Ovary (tissue), 9 donors: Measurements from ENCODE around the gene HMG20B. TPM values are rescaled to one million over a fixed set of nuclear protein-coding genes. Genes with fewer than 3 reads are reported as not detected.

ENCODE experiments used
- DNase-seq, 5 donors: peaks; one replicate each; pipeline ENCODE4 v3.0.0-alpha.2; 2019 to 2020
- H3K27ac ChIP-seq, 2 donors: fragments of 200-600 bp; one replicate each; pipeline versions ENCODE4 v1.5.1 to v1.8.0; 2019 to 2022
- H3K27me3 ChIP-seq: fragments of 200-600 bp; one replicate; pipeline ENCODE4 v1.8.0; 2022
- H3K36me3 ChIP-seq: fragments of 200-600 bp; sonication (generic); one replicate; pipeline ENCODE4 v1.5.1; 2019
- H3K4me1 ChIP-seq: one replicate; pipeline ENCODE4 v1.8.1; 2013; ENCODE audit warnings: mild to moderate bottlenecking, moderate library complexity; ENCODE audit not compliant: insufficient read depth
- H3K4me3 ChIP-seq: fragments of 200-600 bp; sonication (generic); one replicate; pipeline ENCODE4 v1.5.1; 2017
- H3K9me3 ChIP-seq, 2 donors: fragments of 200-600 bp in 1 of 2; sonication (generic) in 1 of 2; one replicate each; pipeline versions ENCODE4 v1.5.1 to v1.8.1; 2013 to 2019; ENCODE audit warnings: mild to moderate bottlenecking in 1 of 2, moderate library complexity in 1 of 2
- EP300 ChIP-seq: sonication (generic); formaldehyde crosslinking; IDR thresholded peaks from one replicate; pipeline ENCODE4 v1.6.1; 2017; ENCODE audit warnings: antibody characterized with exemption
- POLR2A ChIP-seq: fragments of 450-650 bp; IDR thresholded peaks from one replicate; pipeline ENCODE4 v1.6.1; 2017; ENCODE audit warnings: antibody characterized with exemption, mild to moderate bottlenecking, moderate library complexity
- WGBS, 3 donors: extraction: QIAGEN DNeasy Blood & Tissue Kit in 1 of 3; methylation state at CpG; one replicate each; pipeline versions ENCODE4 v1.1.5 to v1.1.7; 2013 to 2017; 5-methylcytosine and 5-hydroxymethylcytosine counted together
- intact Hi-C, 4 donors: fragments of 100-400 bp; cut with DNase I; formaldehyde crosslinking; loops; one replicate each; pipeline versions ENCODE4 v1.11.0 to v1.15.1; 2022 to 2023
- polyA plus RNA-seq, 2 donors: library from polyadenylated mRNA; stranded (reverse); fragments of 200-250 nt in 1 of 2; fragments of 350-450 nt in 1 of 2; fragmentation: Illumina TruSeq in 1 of 2; extraction: RNeasy Lipid Tissue Mini Kit (QIAGEN cat#74804) in 1 of 2; gene quantifications; one replicate each; pipeline ENCODE4 v1.2.3, GENCODE V29; 2013 to 2014
- total RNA-seq, 7 donors: library from RNA; depleted of rRNA in 2 of 7; stranded (reverse); fragments of >200 nt in 2 of 7; fragmentation: NEBNext Ultra II Directional in 3 of 7; extraction: Animal tissue kit (Norgen Biotek cat#: 25700) in 3 of 7; gene quantifications; one replicate each; pipeline versions ENCODE4 v1.1.0 to v1.2.4, GENCODE V29; 2016 to 2023
- TF ChIP-seq, protein P1 (sequence below), 3 donors: fragments of 450-650 bp in 2 of 3; fragments of 200-600 bp in 1 of 3; IDR thresholded peaks; one replicate each; pipeline versions ENCODE4 v1.5.1 to v1.8.0; 2016 to 2022; ENCODE audit warnings: antibody characterized with exemption in 3 of 3, mild to moderate bottlenecking in 1 of 3
- donor health status: DM: no; HTN: no; CAD: no; lungs with moderate emphysema.
- donor health status: DM: no; HTN: no; CAD: no.
- donor health status: Bipolar disorder and iron deficiency.
- donor health status: DM: yes; HTN: yes; CAD: no.
- donor health status: DM: no; HTN: no; CAD: no.
- donor health status: DM: yes; HTN: yes; CAD: no.

Gene HMG20B
- total and polyA plus RNA-seq, 9 donors, result 33.2 to 109 (median 60.3) TPM

GRCh38 chr19:3615524-3616135, 42.9 kb downstream of the HMG20B start:
- H3K9me3 ChIP-seq, result no peaks in the 10 kb centered on the region
- H3K27ac ChIP-seq, result no peak overlapping the region
- H3K27me3 ChIP-seq, result no peaks in the 10 kb centered on the region
- H3K4me3 ChIP-seq, result no peak overlapping the region
- no peak for TF ChIP-seq EP300
- WGBS, 3 donors, result 88 to 90% (median 88%) methylated on average over 24 to 26 of the region's 26 CpGs
- H3K36me3 ChIP-seq, result no peaks in the 10 kb centered on the region
- peaks cover 1% of the 10 kb centered on the region for H3K4me1 ChIP-seq
- no peak for DNase-seq
- intact Hi-C loops, result loop anchor here in 3 of 4 donors (5.0 to 10.0 kb wide), 5 partner anchors 68 to 313 kb away; no protein-coding TSS in a partner anchor

DNA sequence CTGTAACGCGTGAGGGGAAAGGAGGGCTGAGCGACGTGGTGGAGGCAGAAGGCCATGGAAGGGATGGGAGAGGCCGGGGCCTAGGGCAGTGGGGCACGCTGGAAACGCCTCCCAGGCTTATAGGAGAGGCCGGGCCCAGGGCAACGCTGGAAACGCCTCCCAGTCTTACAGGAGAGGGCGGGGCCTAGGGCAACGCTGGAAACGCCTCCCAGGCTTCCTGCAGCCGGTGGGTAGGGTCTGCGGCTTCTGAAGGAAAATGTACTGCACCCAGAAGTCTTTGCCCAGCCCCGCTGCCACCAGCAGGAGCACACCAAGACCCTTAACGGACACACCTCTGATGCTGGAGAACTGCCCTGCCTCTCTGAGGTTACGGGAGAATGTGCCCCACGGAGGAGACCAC, 44.7 kb downstream of the HMG20B start:
- Histone ChIP-seq H3K4me3 (no peak overlapping the region), H3K27ac (no peak overlapping the region), H3K9me3 (no peaks in the 10 kb centered on the region), H3K36me3 (no peaks in the 10 kb centered on the region), H3K4me1 (peaks cover 1% of the 10 kb centered on the region), H3K27me3 (no peaks in the 10 kb centered on the region)
- DNase-seq, result peak in 1 of 5 donors; percentile 32
- TF ChIP-seq EP300, result no peak
- TF ChIP-seq POLR2A, result no peak
- TF ChIP-seq, protein P1, sequence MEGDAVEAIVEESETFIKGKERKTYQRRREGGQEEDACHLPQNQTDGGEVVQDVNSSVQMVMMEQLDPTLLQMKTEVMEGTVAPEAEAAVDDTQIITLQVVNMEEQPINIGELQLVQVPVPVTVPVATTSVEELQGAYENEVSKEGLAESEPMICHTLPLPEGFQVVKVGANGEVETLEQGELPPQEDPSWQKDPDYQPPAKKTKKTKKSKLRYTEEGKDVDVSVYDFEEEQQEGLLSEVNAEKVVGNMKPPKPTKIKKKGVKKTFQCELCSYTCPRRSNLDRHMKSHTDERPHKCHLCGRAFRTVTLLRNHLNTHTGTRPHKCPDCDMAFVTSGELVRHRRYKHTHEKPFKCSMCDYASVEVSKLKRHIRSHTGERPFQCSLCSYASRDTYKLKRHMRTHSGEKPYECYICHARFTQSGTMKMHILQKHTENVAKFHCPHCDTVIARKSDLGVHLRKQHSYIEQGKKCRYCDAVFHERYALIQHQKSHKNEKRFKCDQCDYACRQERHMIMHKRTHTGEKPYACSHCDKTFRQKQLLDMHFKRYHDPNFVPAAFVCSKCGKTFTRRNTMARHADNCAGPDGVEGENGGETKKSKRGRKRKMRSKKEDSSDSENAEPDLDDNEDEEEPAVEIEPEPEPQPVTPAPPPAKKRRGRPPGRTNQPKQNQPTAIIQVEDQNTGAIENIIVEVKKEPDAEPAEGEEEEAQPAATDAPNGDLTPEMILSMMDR (IDR thresholded peaks at IDR 0.05), result no peak
- WGBS, 3 donors, result 75 to 80% (median 78%) methylated on average over 18 to 19 of the region's 19 CpGs
- intact Hi-C loops, result loop anchor here in 3 of 4 donors (5.0 to 10.0 kb wide), 5 partner anchors 70 to 315 kb away; no protein-coding TSS in a partner anchor

- Histone ChIP-seq H3K4me1 (peaks cover 1% of the 10 kb centered on the region), H3K4me3 (no peak overlapping the region), H3K36me3 (no peaks in the 10 kb centered on the region), H3K27me3 (no peaks in the 10 kb centered on the region), H3K27ac (no peak overlapping the region), H3K9me3 (no peaks in the 10 kb centered on the region)
- WGBS, 3 donors, result 41 to 50% (median 50%) methylated on average over 22 to 31 of the region's 31 CpGs
- intact Hi-C loops, result loop anchor here in 3 of 4 donors (5.0 to 10.0 kb wide), 5 partner anchors 71 to 316 kb away; no protein-coding TSS in a partner anchor
- peak; percentile 68 to 82 (median 77) for DNase-seq
- no peak for TF ChIP-seq POLR2A
- TF ChIP-seq, protein P1 (IDR thresholded peaks at IDR 0.05), result peak; percentile 75 to 89 (median 88)
- no peak for TF ChIP-seq EP300
These were observed 45.5 kb downstream of the HMG20B start for GRCh38 chr19:3618144-3618810.

DNA sequence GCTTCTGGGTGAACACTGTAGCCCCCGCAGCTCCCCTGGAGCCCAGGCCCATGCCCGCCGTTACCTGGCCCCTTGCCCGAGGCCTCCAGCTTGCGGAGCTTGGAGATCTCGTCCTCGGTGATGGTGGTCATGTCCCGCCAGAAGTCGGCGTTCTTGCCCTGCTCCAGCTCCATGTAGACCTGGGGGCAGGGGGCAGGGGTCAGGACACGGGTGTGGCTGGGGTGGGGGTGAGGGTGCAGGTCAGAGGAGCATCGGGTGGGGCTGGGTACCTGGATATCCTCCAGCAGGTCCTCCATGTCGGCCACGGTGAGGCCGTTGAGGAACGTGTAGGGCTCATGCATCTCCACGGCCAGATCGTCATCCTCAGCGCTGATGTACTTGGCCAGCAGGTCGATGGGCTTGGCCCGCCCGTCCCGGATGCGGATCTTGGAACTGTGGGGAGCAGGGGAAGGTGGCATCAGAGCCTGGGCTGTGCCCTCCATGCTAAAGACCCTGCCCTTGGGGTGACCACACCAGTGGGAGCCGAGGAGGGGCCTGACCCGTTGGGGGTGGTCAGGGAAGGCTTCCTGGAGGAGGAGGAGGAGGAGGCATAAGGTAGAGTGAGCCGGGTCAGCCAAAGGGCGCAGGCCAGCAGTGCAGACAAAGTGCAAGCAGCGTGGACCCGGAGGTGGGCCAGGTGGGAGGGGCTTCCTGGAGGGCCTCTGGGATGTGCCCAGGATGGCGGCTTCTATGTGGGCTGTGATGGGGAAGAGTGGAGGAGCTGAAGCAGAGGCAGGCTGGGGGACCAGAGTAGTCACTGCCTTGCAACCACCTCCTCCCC, 46.3 kb downstream of the HMG20B start:
- H3K27me3 ChIP-seq, result no peaks in the 10 kb centered on the region
- no peaks in the 10 kb centered on the region for H3K36me3 ChIP-seq
- 80 to 86% (median 84%) methylated on average over 29 to 31 of the region's 31 CpGs for WGBS, 3 donors
- intact Hi-C loops, result loop anchor here in 3 of 4 donors (5.0 to 10.0 kb wide), 5 partner anchors 72 to 317 kb away; no protein-coding TSS in a partner anchor
- TF ChIP-seq EP300 (no peak), POLR2A (no peak)
- TF ChIP-seq, protein P1 (IDR thresholded peaks at IDR 0.05), result no peak
- no peaks in the 10 kb centered on the region for H3K4me1 ChIP-seq
- no peak overlapping the region for H3K27ac ChIP-seq
- no peaks in the 10 kb centered on the region for H3K9me3 ChIP-seq
- peak in 2 of 5 donors; percentile 42 for DNase-seq
- no peak overlapping the region for H3K4me3 ChIP-seq
